Hematopoietic multipotent progenitor cell treated with erythropoietin and hydrocortisone succinate and interleukin-3 and kit ligand, for 15 days (in vitro differentiated cells): Measurements from ENCODE around the gene OSBPL5.
"Not testable (repeated sequence)": the region's sequence is repeated elsewhere in the genome, so short reads cannot be mapped to it uniquely, and the experiment has no call there.

Experiments used
- DNase-seq: peaks from one replicate; pipeline ENCODE4 v3.0.0-alpha.2; 2015; ENCODE audit warnings: low spot score

The OSBPL5 gene

GRCh38 chr11:3181725-3182461 is 16.8 kb upstream of the OSBPL5 start:
- DNase-seq: no peak

- DNase-seq: no peak
Measured at GRCh38 chr11:3180869-3181268, 15.8 kb upstream of the OSBPL5 start.

- no peak for DNase-seq
Measured at GRCh38 chr11:3178349-3178748, 13.2 kb upstream of the OSBPL5 start.

- no peak for DNase-seq
Measured at GRCh38 chr11:3177931-3178330, 12.8 kb upstream of the OSBPL5 start.

- DNase-seq: no peak
Measured at GRCh38 chr11:3176487-3176886, 11.4 kb upstream of the OSBPL5 start.

- DNase-seq: no peak
Measured at GRCh38 chr11:3175194-3175593, 10.1 kb upstream of the OSBPL5 start.

GRCh38 chr11:3174387-3174786 is 9.3 kb upstream of the OSBPL5 start:
- no peak for DNase-seq

- no peak for DNase-seq
Measured at GRCh38 chr11:3173795-3174194, 8.7 kb upstream of the OSBPL5 start.

GRCh38 chr11:3171931-3172560 is 6.9 kb upstream of the OSBPL5 start:
- DNase-seq: no peak

- DNase-seq: no peak
Measured at GRCh38 chr11:3170756-3171650, 5.9 kb upstream of the OSBPL5 start.

- DNase-seq: no peak
Measured at GRCh38 chr11:3170044-3170755, 5.1 kb upstream of the OSBPL5 start.

GRCh38 chr11:3169255-3170043 is 4.3 kb upstream of the OSBPL5 start:
- peak; percentile 39 for DNase-seq

- not testable (repeated sequence) for DNase-seq
Measured at GRCh38 chr11:3168742-3169254, 3.7 kb upstream of the OSBPL5 start.

- DNase-seq: no peak
Measured at GRCh38 chr11:3167143-3168119, 2.3 kb upstream of the OSBPL5 start.

- DNase-seq: no peak
Measured at GRCh38 chr11:3166268-3167142, 1.4 kb upstream of the OSBPL5 start.

- no peak for DNase-seq
Measured at GRCh38 chr11:3165916-3166267, 782 bp upstream of the OSBPL5 start.

- DNase-seq: no peak
Measured at GRCh38 chr11:3164552-3165151, 458 bp downstream of the OSBPL5 start.

GRCh38 chr11:3164138-3164551 is 965 bp downstream of the OSBPL5 start:
- no peak for DNase-seq
